ENCODE results near the gene METTL6.
"Not testable (repeated sequence)": the region's sequence is repeated elsewhere in the genome, so short reads cannot be mapped to it uniquely, and the experiment has no call there.

Gene METTL6

GRCh38 chr3:15364078-15364477 lies 63.3 kb downstream of the METTL6 start:
- DNase-seq (ENCODE audit: low read depth) = not testable (repeated sequence)

DNA sequence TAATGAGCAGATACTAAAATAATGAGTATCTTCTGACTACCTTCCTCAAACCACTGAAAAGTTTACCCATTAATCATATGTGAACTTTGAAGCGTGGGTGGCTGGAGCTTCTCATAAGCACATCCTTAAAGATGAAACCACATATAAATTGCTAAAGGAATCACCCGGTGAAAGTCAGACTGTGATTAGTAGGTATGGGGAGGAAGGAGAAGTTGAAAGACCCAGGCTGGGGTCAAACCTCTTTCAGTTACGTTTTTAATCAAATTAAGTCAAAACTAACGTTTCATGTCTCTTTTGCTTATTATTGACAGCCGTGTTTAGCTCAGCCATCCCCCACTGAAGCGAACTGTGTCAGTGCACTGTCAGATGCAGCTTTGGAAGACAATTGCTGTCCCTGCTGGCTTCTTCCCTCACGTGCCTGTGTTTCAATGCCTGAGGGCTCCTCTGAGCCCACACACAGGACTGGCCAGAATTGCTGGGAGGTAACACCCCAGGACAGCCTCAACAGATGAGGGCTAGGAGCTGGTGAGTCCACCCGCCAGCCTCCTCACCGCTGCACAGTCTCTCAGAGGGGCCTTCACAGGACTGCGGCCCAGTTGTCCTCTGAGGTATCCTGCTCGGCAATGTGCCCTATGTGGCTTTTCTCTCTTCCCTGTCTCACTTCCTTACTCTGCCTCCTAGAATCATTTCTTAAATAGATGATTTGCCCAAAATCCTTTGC lies 65.7 kb downstream of the METTL6 start:
- no peak for DNase-seq (ENCODE audit: low read depth)

- no peak for DNase-seq (ENCODE audit: low read depth)
These were observed 66.4 kb downstream of the METTL6 start for GRCh38 chr3:15360788-15361493.
